ENCODE data around the gene NEFH.
A peak's percentile ranks its signal among the peaks of the same experiment; 100 is the strongest.

Gene NEFH

GRCh38 chr22:29478326-29479276 lies 1.4 kb upstream of the NEFH start:
- TF ChIP-seq EP300 (IDR thresholded peaks at IDR 0.05; ENCODE audit: borderline replicate concordance) (no peak), CEBPB (IDR thresholded peaks at IDR 0.05) (no peak), USF1 (IDR thresholded peaks at IDR 0.05) (0 out of 2 replicates have a peak, but pooled peaks have one; percentile 7), ZBTB7A (IDR thresholded peaks at IDR 0.05; ENCODE audit: low read depth) (peak; percentile 76), MAX (IDR thresholded peaks at IDR 0.05) (no peak), CREB1 (IDR thresholded peaks at IDR 0.05; ENCODE audit: low read depth) (no peak), YY1 (IDR thresholded peaks at IDR 0.05; ENCODE audit: low read depth) (no peak), EGR1 (IDR thresholded peaks at IDR 0.05) (no peak), TEAD4 (IDR thresholded peaks at IDR 0.05) (0 out of 2 replicates have a peak, but pooled peaks have one; percentile 6), FOXM1 (IDR thresholded peaks at IDR 0.05; ENCODE audit: borderline replicate concordance, low read depth) (no peak), TAF1 (IDR thresholded peaks at IDR 0.05; ENCODE audit: low read depth) (no peak), TCF12 (IDR thresholded peaks at IDR 0.05; ENCODE audit: low read depth) (peak; percentile 51), RAD21 (IDR thresholded peaks at IDR 0.05; ENCODE audit: low read depth) (no peak), NFIC (IDR thresholded peaks at IDR 0.05) (peak; percentile 28; the same call in 1 of the 2 replicates), REST (IDR thresholded peaks at IDR 0.05; ENCODE audit: low read depth) (peak; percentile 97)

GRCh38 chr22:29480262-29480511 lies 169 bp downstream of the NEFH start:
- TF ChIP-seq EGR1 (IDR thresholded peaks at IDR 0.05), result no peak
- peak; percentile 62 for TF ChIP-seq YY1 (IDR thresholded peaks at IDR 0.05; ENCODE audit: low read depth)

- no peak for TF ChIP-seq TCF12 (IDR thresholded peaks at IDR 0.05; ENCODE audit: low read depth)
- TF ChIP-seq RAD21 (IDR thresholded peaks at IDR 0.05; ENCODE audit: low read depth), result no peak
- no peak for TF ChIP-seq USF1 (IDR thresholded peaks at IDR 0.05)
- no peak for TF ChIP-seq YY1 (IDR thresholded peaks at IDR 0.05; ENCODE audit: low read depth)
- TF ChIP-seq MAX (IDR thresholded peaks at IDR 0.05), result no peak
- TF ChIP-seq CEBPB (IDR thresholded peaks at IDR 0.05), result no peak
- no peak for TF ChIP-seq TEAD4 (IDR thresholded peaks at IDR 0.05)
- no peak for TF ChIP-seq FOXM1 (IDR thresholded peaks at IDR 0.05; ENCODE audit: borderline replicate concordance, low read depth)
These were observed 670 bp downstream of the NEFH start for GRCh38 chr22:29480512-29481264.

GRCh38 chr22:29481265-29482000 lies 1.4 kb downstream of the NEFH start:
- TF ChIP-seq MAX (IDR thresholded peaks at IDR 0.05) (no peak), RAD21 (IDR thresholded peaks at IDR 0.05; ENCODE audit: low read depth) (no peak), TCF12 (IDR thresholded peaks at IDR 0.05; ENCODE audit: low read depth) (no peak), USF1 (IDR thresholded peaks at IDR 0.05) (no peak), CEBPB (IDR thresholded peaks at IDR 0.05) (no peak), REST (IDR thresholded peaks at IDR 0.05; ENCODE audit: low read depth) (no peak), FOXM1 (IDR thresholded peaks at IDR 0.05; ENCODE audit: borderline replicate concordance, low read depth) (no peak), EGR1 (IDR thresholded peaks at IDR 0.05) (no peak), TEAD4 (IDR thresholded peaks at IDR 0.05) (no peak), EP300 (IDR thresholded peaks at IDR 0.05; ENCODE audit: borderline replicate concordance) (no peak), YY1 (IDR thresholded peaks at IDR 0.05; ENCODE audit: low read depth) (no peak), NFIC (IDR thresholded peaks at IDR 0.05) (no peak), CREB1 (IDR thresholded peaks at IDR 0.05; ENCODE audit: low read depth) (no peak), TAF1 (IDR thresholded peaks at IDR 0.05; ENCODE audit: low read depth) (no peak)
